ENCODE measurements around the gene FBXL15. TPM values are rescaled to one million over a fixed set of nuclear protein-coding genes. Genes with fewer than 3 reads are reported as not detected.
A peak's percentile ranks its signal among the peaks of the same experiment; 100 is the strongest.

The FBXL15 gene
- total and polyA plus RNA-seq, 2 of the 13 experiments (the other 11 are each of a cell fraction or from before 2014, with no cell fraction given) = 4.3 to 8.3 TPM

- peak; percentile 72 for TF ChIP-seq KDM4B (CRISPR knock-in tag; IDR thresholded peaks at IDR 0.05)
- TF ChIP-seq ATF6 (CRISPR knock-in tag; conservative IDR thresholded peaks at IDR 0.05) = peak; percentile 44
- TF ChIP-seq HNRNPLL (IDR thresholded peaks at IDR 0.05; ENCODE audit: low read depth, low read length, poor library complexity, severe bottlenecking) = peak; percentile 63
- no peak; the same call in 1 of the 2 replicates for TF ChIP-seq HHEX (CRISPR knock-in tag; IDR thresholded peaks at IDR 0.05)
- TF ChIP-seq ZNF543 (CRISPR knock-in tag; IDR thresholded peaks at IDR 0.05) = no peak; the same call in 1 of the 2 replicates
- peak; percentile 32; the same call in 1 of the 2 replicates for TF ChIP-seq ZNF142 (CRISPR knock-in tag; IDR thresholded peaks at IDR 0.05)
- no peak for TF ChIP-seq ZBTB1 (CRISPR knock-in tag; IDR thresholded peaks at IDR 0.05; ENCODE audit: borderline replicate concordance)
- TF ChIP-seq PCBP1 (IDR thresholded peaks at IDR 0.05; ENCODE audit: borderline replicate concordance, low read depth, low read length) = peak; percentile 80; the same call in 1 of the 2 replicates
- TF ChIP-seq, protein P1, sequence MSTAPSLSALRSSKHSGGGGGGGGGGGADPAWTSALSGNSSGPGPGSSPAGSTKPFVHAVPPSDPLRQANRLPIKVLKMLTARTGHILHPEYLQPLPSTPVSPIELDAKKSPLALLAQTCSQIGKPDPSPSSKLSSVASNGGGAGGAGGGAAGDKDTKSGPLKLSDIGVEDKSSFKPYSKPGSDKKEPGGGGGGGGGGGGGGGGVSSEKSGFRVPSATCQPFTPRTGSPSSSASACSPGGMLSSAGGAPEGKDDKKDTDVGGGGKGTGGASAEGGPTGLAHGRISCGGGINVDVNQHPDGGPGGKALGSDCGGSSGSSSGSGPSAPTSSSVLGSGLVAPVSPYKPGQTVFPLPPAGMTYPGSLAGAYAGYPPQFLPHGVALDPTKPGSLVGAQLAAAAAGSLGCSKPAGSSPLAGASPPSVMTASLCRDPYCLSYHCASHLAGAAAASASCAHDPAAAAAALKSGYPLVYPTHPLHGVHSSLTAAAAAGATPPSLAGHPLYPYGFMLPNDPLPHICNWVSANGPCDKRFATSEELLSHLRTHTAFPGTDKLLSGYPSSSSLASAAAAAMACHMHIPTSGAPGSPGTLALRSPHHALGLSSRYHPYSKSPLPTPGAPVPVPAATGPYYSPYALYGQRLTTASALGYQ (CRISPR knock-in tag; IDR thresholded peaks at IDR 0.05) = peak; percentile 81
- peak; percentile 79 for TF ChIP-seq PHF21A (CRISPR knock-in tag; IDR thresholded peaks at IDR 0.05)
- TF ChIP-seq ZFAT (CRISPR knock-in tag; conservative IDR thresholded peaks at IDR 0.05) = 0 out of 2 replicates have a peak, but pooled peaks have one; percentile 69
- peak; percentile 77; the same call in 1 of the 2 replicates for TF ChIP-seq CBX5 (CRISPR knock-in tag; IDR thresholded peaks at IDR 0.05; ENCODE audit: borderline replicate concordance)
- peak; percentile 87; the same call in 1 of the 2 replicates for TF ChIP-seq THAP9 (CRISPR knock-in tag; IDR thresholded peaks at IDR 0.05; ENCODE audit: borderline replicate concordance)
- TF ChIP-seq JDP2 (CRISPR knock-in tag; IDR thresholded peaks at IDR 0.05; ENCODE audit: borderline replicate concordance) = no peak
Measured at GRCh38 chr10:102420714-102421506, at the start of gene FBXL15 (continued).

Measured in HepG2 (cell line).